ENCODE data around the gene FSTL4. TPM values are rescaled to one million over a fixed set of nuclear protein-coding genes. Genes with fewer than 3 reads are reported as not detected.
"Not testable (repeated sequence)": the region's sequence is repeated elsewhere in the genome, so short reads cannot be mapped to it uniquely, and the experiment has no call there.

The FSTL4 gene
- polyA plus RNA-seq, 1 donor from 2014 or later: not detected

GRCh38 chr5:133458435-133458834 is 153.9 kb downstream of the FSTL4 start:
- Mint-ChIP-seq H3K27ac (no peak overlapping the region), H3K27me3 (no peaks in the 10 kb centered on the region), H3K36me3 (peaks cover 1% of the 10 kb centered on the region), H3K4me1 (peaks cover 0 to 3% (median 1%) of the 10 kb centered on the region in 3 donors), H3K4me3 (no peak overlapping the region), H3K9me3 (peaks cover 0 to 2% (median 0%) of the 10 kb centered on the region in 3 donors)

- H3K4me3 Mint-ChIP-seq: no peak overlapping the region
- H3K27ac Mint-ChIP-seq: no peak overlapping the region
- H3K27me3 Mint-ChIP-seq: no peaks in the 10 kb centered on the region
Measured at GRCh38 chr5:133457439-133458355, 154.6 kb downstream of the FSTL4 start.

DNA sequence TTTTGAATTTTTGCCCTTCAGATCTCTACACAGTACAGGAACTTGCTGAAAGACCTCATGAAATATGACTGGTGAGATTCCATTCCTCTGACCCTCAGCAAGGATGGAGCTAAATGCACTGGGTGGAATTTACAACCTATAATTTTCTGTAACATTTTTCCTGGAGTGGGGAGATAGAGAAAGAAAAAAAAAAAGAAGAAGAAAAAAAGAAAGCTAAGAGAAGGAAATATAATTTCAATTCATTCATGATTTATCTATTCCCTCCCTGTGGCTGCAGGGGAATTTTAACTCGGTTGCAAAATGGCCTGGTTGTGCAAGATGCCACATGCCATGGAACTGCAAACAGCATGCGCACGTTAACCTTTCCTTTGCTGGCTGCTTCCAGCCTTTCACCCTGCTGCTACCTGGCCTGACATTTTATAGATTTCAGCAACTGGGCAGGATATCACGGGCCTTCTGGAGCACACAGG is 155.4 kb downstream of the FSTL4 start:
- no peak overlapping the region for H3K4me3 Mint-ChIP-seq
- no peaks in the 10 kb centered on the region for H3K27me3 Mint-ChIP-seq
- H3K9me3 Mint-ChIP-seq: peaks cover 0 to 2% (median 0%) of the 10 kb centered on the region in 3 donors
- H3K27ac Mint-ChIP-seq: no peak overlapping the region
- peaks cover 1% of the 10 kb centered on the region for H3K36me3 Mint-ChIP-seq
- H3K4me1 Mint-ChIP-seq: peaks cover 0 to 3% (median 1%) of the 10 kb centered on the region in 3 donors

More at GRCh38 chr5:133457439-133458355, 154.6 kb downstream of the FSTL4 start:
- Mint-ChIP-seq H3K9me3 (peaks cover 0 to 2% (median 0%) of the 10 kb centered on the region in 3 donors), H3K36me3 (peaks cover 1% of the 10 kb centered on the region), H3K4me1 (peaks cover 0 to 3% (median 1%) of the 10 kb centered on the region in 3 donors)

DNA sequence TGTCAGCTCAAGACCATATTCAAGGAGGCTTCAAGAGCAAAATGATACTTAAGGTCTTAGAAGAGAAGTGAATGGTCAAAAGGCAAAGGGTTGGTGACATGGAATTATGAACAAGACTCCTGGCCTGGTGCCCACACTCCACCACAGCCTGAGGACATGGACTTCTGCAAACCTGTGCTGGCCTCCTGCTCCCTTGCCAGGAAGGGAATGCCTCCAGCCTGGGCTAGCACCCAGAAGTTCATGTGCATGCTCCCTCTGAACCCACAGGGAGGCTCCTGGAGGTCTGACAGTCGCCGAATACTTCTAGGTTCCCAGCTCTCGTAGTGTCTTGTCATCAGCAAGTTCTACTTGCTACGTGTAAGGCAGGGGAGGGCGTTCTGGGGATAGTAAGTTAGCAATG is 156.7 kb downstream of the FSTL4 start:
- Mint-ChIP-seq H3K27me3 (no peaks in the 10 kb centered on the region), H3K36me3 (peaks cover 1% of the 10 kb centered on the region), H3K4me1 (peaks cover 0 to 3% (median 1%) of the 10 kb centered on the region in 3 donors), H3K9me3 (peaks cover 0 to 2% (median 0%) of the 10 kb centered on the region in 3 donors), H3K4me3 (no peak overlapping the region), H3K27ac (no peak overlapping the region)

GRCh38 chr5:133454442-133454841 is 157.9 kb downstream of the FSTL4 start:
- Mint-ChIP-seq H3K36me3 (peaks cover 1% of the 10 kb centered on the region), H3K4me3 (no peak overlapping the region), H3K9me3 (no peaks in the 10 kb centered on the region), H3K27ac (no peak overlapping the region), H3K27me3 (no peaks in the 10 kb centered on the region), H3K4me1 (no peaks in the 10 kb centered on the region)

DNA sequence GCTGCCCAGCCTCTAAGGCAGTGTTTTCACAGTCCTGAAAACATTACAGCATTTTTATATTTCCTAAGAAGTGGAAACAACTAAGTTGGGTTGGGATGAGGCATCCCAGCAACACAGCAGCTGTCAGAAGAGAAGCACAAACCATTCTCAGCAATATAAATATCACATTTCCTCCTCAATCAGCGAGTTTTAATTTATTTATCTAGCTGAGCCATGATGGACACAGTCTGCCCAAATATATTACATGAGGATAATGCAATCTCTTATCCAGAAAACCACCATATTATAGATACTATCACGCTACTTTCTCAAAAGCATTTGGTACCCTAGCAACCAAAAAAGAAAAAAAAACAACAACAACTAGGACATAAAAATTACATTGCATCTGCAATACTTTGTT is 158.5 kb downstream of the FSTL4 start:
- Mint-ChIP-seq H3K36me3 (peaks cover 1% of the 10 kb centered on the region), H3K27ac (no peak overlapping the region), H3K9me3 (no peaks in the 10 kb centered on the region), H3K4me3 (no peak overlapping the region), H3K4me1 (no peaks in the 10 kb centered on the region), H3K27me3 (no peaks in the 10 kb centered on the region)

- Mint-ChIP-seq H3K27me3 (no peaks in the 10 kb centered on the region), H3K4me3 (no peak overlapping the region), H3K4me1 (no peaks in the 10 kb centered on the region), H3K27ac (no peak overlapping the region), H3K9me3 (no peaks in the 10 kb centered on the region), H3K36me3 (peaks cover 1% of the 10 kb centered on the region)
Measured at GRCh38 chr5:133453084-133453780, 159.1 kb downstream of the FSTL4 start.

DNA sequence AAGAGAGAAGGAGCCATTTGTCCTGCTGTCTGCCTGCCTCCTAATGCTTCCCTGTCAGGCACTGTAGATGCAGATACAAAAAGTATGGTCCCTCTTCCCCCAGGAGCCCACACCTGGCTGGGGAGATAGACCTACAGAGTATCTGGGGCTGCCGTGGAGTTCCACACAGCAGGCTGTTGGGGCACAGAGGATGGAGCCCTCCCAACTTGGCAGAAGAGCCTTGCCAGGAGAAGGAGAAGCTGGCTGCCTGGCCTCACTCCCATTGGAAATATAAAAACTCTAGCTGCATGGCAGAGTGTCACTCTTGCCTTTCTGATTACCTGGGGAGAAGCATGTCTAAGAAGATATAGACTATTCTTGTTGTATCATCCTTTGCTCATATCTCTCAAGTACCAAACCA is 160.4 kb downstream of the FSTL4 start:
- H3K36me3 Mint-ChIP-seq: peaks cover 1% of the 10 kb centered on the region
- no peaks in the 10 kb centered on the region for H3K4me1 Mint-ChIP-seq
- H3K27me3 Mint-ChIP-seq: no peaks in the 10 kb centered on the region
- no peak overlapping the region for H3K4me3 Mint-ChIP-seq
- H3K9me3 Mint-ChIP-seq: no peaks in the 10 kb centered on the region
- no peak overlapping the region for H3K27ac Mint-ChIP-seq

DNA sequence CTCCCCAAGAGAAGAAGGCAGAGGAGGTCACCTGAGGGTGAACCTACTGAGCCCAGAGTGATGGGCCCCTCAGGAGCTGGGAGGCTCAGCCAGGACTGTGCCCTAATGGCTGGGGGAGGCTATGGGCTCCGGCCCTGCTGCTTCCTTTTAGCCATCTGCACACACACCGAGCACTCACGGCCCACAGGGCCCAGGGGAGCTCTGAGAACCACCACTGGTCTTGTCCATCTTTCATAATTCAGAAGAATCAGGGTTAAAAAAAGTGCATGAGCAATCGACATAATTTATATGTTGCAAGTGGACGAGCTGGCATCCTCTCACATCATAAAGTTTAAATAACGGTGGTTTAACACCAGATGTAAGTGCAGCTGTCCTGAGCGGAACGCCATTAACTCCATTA is 162.1 kb downstream of the FSTL4 start:
- no peaks in the 10 kb centered on the region for H3K27me3 Mint-ChIP-seq
- H3K27ac Mint-ChIP-seq: no peak overlapping the region

GRCh38 chr5:133449181-133449580 is 163.2 kb downstream of the FSTL4 start:
- Mint-ChIP-seq H3K9me3 (no peaks in the 10 kb centered on the region), H3K4me3 (no peak overlapping the region), H3K27me3 (no peaks in the 10 kb centered on the region), H3K36me3 (no peaks in the 10 kb centered on the region), H3K27ac (no peak overlapping the region), H3K4me1 (no peaks in the 10 kb centered on the region)

More for the DNA sequence above, 162.1 kb downstream of the FSTL4 start:
- H3K9me3 Mint-ChIP-seq: no peaks in the 10 kb centered on the region
- H3K4me1 Mint-ChIP-seq: no peaks in the 10 kb centered on the region
- H3K36me3 Mint-ChIP-seq: no peaks in the 10 kb centered on the region
- no peak overlapping the region for H3K4me3 Mint-ChIP-seq

DNA sequence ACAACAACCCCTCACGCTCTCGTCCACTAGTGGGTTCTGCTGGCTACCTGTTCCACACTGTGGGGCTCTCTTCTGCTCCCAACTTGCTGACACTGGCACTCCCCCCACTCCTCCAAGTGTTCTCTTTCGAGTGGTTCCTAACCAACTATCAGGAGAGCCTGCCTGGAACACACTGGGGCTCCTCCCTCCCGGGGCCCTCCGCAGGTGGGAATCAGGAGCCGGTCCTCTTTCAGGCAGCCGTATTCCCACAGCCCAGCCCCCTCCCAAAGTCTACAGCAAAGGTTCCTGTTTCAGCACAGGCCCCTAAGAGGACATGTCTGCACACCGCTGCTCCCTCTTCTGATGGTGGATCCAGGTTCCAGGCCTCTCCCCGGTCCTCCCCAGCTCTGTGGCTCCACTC is 165.9 kb downstream of the FSTL4 start:
- Mint-ChIP-seq H3K9me3 (no peaks in the 10 kb centered on the region), H3K4me1 (no peaks in the 10 kb centered on the region), H3K36me3 (no peaks in the 10 kb centered on the region), H3K27ac (no peak overlapping the region), H3K27me3 (no peaks in the 10 kb centered on the region), H3K4me3 (no peak overlapping the region)

DNA sequence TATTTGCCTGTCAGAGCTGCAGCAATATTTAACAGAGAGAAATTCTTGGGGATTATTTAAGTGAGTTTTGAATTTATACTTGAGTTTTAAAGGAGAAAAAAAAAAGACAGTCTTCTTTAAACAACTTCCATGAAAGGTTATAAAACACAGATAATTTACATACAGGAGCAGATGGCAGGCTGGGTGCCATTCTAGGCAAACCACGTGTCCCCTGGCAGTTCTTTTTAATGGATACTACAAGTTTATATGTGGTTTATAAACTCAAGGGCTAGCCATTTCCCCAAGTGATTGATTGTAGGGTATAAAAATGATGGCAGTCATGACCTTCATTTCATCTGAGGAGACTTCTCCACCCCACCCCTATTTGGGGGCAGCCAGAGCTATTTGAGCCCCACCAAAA is 166.6 kb downstream of the FSTL4 start:
- Mint-ChIP-seq H3K4me3 (no peak overlapping the region), H3K27me3 (no peaks in the 10 kb centered on the region), H3K36me3 (no peaks in the 10 kb centered on the region), H3K4me1 (no peaks in the 10 kb centered on the region), H3K9me3 (no peaks in the 10 kb centered on the region), H3K27ac (no peak overlapping the region)

GRCh38 chr5:133445204-133445603 is 167.1 kb downstream of the FSTL4 start:
- H3K36me3 Mint-ChIP-seq, H3K4me3 Mint-ChIP-seq, H3K27ac Mint-ChIP-seq, H3K4me1 Mint-ChIP-seq, H3K9me3 Mint-ChIP-seq, H3K27me3 Mint-ChIP-seq: not testable (repeated sequence)

DNA sequence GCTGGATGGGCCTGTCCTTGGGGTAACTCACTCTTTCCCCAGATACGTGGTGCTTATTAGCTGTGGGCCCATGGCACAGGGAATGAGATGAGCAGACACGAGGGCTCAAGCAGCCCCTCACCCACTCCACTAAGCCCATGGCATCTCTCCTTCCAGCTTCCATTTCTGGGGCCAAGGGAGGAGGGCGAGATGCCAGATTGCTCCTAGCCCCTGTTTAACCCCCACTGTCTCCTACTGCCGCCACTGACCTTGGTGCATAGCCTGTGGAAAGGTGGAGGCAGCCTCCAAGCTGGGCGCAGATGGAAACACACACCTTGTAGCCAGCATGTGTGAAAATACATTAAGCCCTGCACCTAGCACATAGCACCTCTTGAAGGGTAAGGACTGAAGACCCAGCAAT is 167.6 kb downstream of the FSTL4 start:
- no peaks in the 10 kb centered on the region for H3K36me3 Mint-ChIP-seq
- no peaks in the 10 kb centered on the region for H3K9me3 Mint-ChIP-seq
- H3K4me1 Mint-ChIP-seq: no peaks in the 10 kb centered on the region
- peak overlapping the region in 1 of 3 donors; percentile 60 for H3K27ac Mint-ChIP-seq
- no peak overlapping the region for H3K4me3 Mint-ChIP-seq
- peaks cover 2% of the 10 kb centered on the region for H3K27me3 Mint-ChIP-seq

GRCh38 chr5:133441166-133441815 is 171.1 kb downstream of the FSTL4 start:
- Mint-ChIP-seq H3K9me3 (no peaks in the 10 kb centered on the region), H3K4me1 (no peaks in the 10 kb centered on the region), H3K36me3 (no peaks in the 10 kb centered on the region), H3K4me3 (no peak overlapping the region), H3K27me3 (peaks cover 2% of the 10 kb centered on the region), H3K27ac (no peak overlapping the region)
